ENCODE measurements around the gene STARD8.

STARD8 gene

DNA sequence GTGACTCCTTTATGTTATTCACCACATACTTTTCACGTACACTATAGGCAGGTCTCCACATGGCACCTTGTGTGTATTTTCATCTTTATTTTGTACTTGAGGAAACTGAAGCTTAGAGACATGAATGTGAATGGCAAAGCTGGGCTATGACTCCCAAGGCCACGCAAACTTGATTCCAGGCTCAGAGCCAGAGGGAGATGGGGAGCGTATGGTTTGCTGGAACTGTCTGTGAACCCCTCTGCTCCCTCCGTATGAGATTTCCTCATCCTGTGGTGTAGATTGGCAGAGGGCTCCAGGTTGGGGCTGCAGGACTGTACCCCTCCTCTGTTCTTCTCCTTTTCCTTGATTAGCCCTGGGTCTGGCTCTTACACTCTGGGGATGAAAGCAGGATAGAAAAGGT, 16.1 kb upstream of the STARD8 start:
- TF ChIP-seq, protein P1, sequence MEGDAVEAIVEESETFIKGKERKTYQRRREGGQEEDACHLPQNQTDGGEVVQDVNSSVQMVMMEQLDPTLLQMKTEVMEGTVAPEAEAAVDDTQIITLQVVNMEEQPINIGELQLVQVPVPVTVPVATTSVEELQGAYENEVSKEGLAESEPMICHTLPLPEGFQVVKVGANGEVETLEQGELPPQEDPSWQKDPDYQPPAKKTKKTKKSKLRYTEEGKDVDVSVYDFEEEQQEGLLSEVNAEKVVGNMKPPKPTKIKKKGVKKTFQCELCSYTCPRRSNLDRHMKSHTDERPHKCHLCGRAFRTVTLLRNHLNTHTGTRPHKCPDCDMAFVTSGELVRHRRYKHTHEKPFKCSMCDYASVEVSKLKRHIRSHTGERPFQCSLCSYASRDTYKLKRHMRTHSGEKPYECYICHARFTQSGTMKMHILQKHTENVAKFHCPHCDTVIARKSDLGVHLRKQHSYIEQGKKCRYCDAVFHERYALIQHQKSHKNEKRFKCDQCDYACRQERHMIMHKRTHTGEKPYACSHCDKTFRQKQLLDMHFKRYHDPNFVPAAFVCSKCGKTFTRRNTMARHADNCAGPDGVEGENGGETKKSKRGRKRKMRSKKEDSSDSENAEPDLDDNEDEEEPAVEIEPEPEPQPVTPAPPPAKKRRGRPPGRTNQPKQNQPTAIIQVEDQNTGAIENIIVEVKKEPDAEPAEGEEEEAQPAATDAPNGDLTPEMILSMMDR (IDR thresholded peaks at IDR 0.05; ENCODE audit: borderline replicate concordance, insufficient read depth, low read depth, low read length), result no peak
- H3K4me3 ChIP-seq (ENCODE audit: low read depth, low read length), result no peak overlapping the region

DNA sequence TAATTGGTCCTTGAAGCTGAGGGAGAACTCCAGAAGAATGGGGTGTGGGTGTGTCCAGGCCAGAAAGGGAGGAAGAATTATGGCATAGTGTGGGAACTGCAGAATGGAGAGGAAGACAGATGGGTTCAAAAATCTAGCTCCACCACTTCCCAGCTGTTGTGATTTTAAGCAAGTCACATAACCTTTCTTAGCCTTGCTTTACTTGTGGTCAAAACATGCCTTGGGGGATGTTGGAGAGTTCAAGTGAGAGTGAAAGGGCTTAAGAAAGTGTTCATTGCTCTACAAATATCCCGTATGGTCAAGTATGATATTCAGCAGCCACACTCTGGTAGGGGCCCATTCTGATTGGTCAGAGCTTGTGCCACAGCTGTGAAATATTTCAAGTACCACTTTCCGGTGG, 15.0 kb upstream of the STARD8 start:
- H3K4me3 ChIP-seq (ENCODE audit: low read depth, low read length), result no peak overlapping the region
- TF ChIP-seq, protein P1 (IDR thresholded peaks at IDR 0.05; ENCODE audit: borderline replicate concordance, insufficient read depth, low read depth, low read length), result no peak

GRCh38 chrX:68633981-68634380, 13.5 kb upstream of the STARD8 start:
- H3K4me3 ChIP-seq (ENCODE audit: low read depth, low read length), result no peak overlapping the region
- TF ChIP-seq, protein P1 (IDR thresholded peaks at IDR 0.05; ENCODE audit: borderline replicate concordance, insufficient read depth, low read depth, low read length), result no peak

- TF ChIP-seq, protein P1 (IDR thresholded peaks at IDR 0.05; ENCODE audit: borderline replicate concordance, insufficient read depth, low read depth, low read length), result no peak
- no peak overlapping the region for H3K4me3 ChIP-seq (ENCODE audit: low read depth, low read length)
These were observed 12.7 kb upstream of the STARD8 start for GRCh38 chrX:68634649-68635227.

DNA sequence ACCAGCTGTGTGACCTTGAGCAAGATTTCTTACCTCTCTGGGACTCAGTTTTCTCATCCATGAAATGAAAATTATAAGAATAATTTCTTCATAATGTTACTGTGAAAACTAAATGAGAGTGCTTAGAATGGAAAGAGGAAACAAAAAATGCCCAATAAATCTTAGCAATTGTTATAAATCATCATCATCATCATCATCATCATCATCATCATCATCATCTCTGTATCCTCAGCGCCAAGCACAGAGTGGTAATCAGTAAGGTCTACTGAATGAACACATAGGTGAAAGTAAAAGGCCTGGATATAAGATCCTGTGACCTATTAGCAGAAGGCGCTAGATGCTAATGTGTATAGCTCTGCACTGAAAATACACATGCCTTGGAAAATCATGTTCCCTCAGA, 6.8 kb upstream of the STARD8 start:
- no peak overlapping the region for H3K4me3 ChIP-seq (ENCODE audit: low read depth, low read length)
- TF ChIP-seq, protein P1 (IDR thresholded peaks at IDR 0.05; ENCODE audit: borderline replicate concordance, insufficient read depth, low read depth, low read length), result no peak

GRCh38 chrX:68644861-68645260, 2.6 kb upstream of the STARD8 start:
- TF ChIP-seq, protein P1 (IDR thresholded peaks at IDR 0.05; ENCODE audit: borderline replicate concordance, insufficient read depth, low read depth, low read length), result no peak
- H3K4me3 ChIP-seq (ENCODE audit: low read depth, low read length), result no peak overlapping the region

DNA sequence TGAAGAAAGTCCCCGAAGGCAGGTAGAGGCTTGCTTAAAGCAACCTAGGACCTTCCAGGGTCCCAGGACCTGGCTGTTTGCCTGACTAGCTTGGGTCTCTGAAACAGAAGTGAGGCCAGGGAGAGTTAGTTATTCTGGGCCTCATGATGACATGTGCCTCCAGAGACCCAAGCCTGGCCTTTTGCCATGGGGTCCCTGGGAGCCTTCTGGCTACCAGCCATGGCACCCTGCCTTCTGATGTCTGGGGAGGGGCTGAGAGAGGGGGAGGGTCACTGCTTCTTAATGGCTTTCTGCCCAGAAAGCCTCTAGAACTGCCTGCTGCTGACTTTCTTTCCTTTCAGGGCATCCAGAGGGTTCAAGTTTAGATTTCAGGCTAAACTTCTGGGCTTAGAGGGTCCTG, 1.0 kb upstream of the STARD8 start:
- no peak overlapping the region for H3K4me3 ChIP-seq (ENCODE audit: low read depth, low read length)
- TF ChIP-seq, protein P1 (IDR thresholded peaks at IDR 0.05; ENCODE audit: borderline replicate concordance, insufficient read depth, low read depth, low read length), result no peak

Data from GM12875 (cell line).